ENCODE measurements around the gene MUC13.

MUC13 gene

DNA sequence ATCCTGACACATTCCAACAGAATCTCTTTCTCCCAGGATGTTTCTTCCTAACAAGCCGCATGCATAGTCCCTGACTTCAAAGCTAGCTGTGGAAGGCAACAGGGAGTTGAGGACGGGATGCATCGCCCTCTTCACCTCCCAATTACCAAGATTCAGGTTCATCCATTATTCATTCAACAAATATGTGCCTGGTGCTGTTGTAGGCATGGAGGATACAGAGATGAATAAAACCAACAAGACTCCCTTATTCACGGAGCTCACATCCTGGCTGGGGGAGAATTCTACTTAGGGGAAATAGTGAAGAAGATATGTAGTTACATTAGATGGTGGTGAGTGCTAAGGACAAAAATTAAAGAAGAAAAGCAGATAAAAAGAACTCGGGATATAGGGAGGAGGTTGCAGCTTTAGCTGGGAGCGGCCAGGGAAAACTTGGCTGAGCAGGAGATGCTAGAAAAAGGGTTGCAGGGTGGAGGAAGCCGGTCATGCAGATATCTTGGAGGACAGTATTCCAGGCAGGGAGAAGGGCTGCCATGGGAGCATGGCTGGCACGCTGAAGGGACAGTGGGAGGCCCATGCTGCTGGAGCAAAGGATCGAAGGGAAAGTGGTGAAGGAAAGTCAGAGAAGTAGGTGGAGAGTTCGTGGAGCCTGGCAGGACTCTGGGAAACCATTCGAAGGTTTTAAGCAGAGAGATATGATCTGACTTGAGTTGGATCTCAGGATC is 52.4 kb downstream of the MUC13 start (continued):
- TF ChIP-seq, protein P1, sequence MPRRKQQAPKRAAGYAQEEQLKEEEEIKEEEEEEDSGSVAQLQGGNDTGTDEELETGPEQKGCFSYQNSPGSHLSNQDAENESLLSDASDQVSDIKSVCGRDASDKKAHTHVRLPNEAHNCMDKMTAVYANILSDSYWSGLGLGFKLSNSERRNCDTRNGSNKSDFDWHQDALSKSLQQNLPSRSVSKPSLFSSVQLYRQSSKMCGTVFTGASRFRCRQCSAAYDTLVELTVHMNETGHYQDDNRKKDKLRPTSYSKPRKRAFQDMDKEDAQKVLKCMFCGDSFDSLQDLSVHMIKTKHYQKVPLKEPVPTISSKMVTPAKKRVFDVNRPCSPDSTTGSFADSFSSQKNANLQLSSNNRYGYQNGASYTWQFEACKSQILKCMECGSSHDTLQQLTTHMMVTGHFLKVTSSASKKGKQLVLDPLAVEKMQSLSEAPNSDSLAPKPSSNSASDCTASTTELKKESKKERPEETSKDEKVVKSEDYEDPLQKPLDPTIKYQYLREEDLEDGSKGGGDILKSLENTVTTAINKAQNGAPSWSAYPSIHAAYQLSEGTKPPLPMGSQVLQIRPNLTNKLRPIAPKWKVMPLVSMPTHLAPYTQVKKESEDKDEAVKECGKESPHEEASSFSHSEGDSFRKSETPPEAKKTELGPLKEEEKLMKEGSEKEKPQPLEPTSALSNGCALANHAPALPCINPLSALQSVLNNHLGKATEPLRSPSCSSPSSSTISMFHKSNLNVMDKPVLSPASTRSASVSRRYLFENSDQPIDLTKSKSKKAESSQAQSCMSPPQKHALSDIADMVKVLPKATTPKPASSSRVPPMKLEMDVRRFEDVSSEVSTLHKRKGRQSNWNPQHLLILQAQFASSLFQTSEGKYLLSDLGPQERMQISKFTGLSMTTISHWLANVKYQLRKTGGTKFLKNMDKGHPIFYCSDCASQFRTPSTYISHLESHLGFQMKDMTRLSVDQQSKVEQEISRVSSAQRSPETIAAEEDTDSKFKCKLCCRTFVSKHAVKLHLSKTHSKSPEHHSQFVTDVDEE (CRISPR knock-in tag; IDR thresholded peaks at IDR 0.05) = no peak

- peak; percentile 8; the same call in 2 of the 3 replicates for ATAC-seq
- no peak for TF ChIP-seq CSDC2 (CRISPR knock-in tag; IDR thresholded peaks at IDR 0.05)
- no peak for TF ChIP-seq GLIS3 (CRISPR knock-in tag; IDR thresholded peaks at IDR 0.05)
- TF ChIP-seq, protein P2, sequence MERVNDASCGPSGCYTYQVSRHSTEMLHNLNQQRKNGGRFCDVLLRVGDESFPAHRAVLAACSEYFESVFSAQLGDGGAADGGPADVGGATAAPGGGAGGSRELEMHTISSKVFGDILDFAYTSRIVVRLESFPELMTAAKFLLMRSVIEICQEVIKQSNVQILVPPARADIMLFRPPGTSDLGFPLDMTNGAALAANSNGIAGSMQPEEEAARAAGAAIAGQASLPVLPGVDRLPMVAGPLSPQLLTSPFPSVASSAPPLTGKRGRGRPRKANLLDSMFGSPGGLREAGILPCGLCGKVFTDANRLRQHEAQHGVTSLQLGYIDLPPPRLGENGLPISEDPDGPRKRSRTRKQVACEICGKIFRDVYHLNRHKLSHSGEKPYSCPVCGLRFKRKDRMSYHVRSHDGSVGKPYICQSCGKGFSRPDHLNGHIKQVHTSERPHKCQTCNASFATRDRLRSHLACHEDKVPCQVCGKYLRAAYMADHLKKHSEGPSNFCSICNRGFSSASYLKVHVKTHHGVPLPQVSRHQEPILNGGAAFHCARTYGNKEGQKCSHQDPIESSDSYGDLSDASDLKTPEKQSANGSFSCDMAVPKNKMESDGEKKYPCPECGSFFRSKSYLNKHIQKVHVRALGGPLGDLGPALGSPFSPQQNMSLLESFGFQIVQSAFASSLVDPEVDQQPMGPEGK (CRISPR knock-in tag; IDR thresholded peaks at IDR 0.05; ENCODE audit: borderline replicate concordance) = no peak
- TF ChIP-seq, protein P3, sequence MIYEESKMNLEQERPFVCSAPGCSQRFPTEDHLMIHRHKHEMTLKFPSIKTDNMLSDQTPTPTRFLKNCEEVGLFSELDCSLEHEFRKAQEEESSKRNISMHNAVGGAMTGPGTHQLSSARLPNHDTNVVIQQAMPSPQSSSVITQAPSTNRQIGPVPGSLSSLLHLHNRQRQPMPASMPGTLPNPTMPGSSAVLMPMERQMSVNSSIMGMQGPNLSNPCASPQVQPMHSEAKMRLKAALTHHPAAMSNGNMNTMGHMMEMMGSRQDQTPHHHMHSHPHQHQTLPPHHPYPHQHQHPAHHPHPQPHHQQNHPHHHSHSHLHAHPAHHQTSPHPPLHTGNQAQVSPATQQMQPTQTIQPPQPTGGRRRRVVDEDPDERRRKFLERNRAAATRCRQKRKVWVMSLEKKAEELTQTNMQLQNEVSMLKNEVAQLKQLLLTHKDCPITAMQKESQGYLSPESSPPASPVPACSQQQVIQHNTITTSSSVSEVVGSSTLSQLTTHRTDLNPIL (CRISPR knock-in tag; IDR thresholded peaks at IDR 0.05; ENCODE audit: low read depth) = no peak
- no peak for TF ChIP-seq ZNF70 (CRISPR knock-in tag; IDR thresholded peaks at IDR 0.05)
- TF ChIP-seq ZFP3 (CRISPR knock-in tag; IDR thresholded peaks at IDR 0.05) = no peak
- TF ChIP-seq TOX (CRISPR knock-in tag; IDR thresholded peaks at IDR 0.05; ENCODE audit: borderline replicate concordance) = no peak
- TF ChIP-seq, protein P1 (CRISPR knock-in tag; IDR thresholded peaks at IDR 0.05) = no peak
These were observed 55.2 kb downstream of the MUC13 start for GRCh38 chr3:124879337-124879680.

DNA sequence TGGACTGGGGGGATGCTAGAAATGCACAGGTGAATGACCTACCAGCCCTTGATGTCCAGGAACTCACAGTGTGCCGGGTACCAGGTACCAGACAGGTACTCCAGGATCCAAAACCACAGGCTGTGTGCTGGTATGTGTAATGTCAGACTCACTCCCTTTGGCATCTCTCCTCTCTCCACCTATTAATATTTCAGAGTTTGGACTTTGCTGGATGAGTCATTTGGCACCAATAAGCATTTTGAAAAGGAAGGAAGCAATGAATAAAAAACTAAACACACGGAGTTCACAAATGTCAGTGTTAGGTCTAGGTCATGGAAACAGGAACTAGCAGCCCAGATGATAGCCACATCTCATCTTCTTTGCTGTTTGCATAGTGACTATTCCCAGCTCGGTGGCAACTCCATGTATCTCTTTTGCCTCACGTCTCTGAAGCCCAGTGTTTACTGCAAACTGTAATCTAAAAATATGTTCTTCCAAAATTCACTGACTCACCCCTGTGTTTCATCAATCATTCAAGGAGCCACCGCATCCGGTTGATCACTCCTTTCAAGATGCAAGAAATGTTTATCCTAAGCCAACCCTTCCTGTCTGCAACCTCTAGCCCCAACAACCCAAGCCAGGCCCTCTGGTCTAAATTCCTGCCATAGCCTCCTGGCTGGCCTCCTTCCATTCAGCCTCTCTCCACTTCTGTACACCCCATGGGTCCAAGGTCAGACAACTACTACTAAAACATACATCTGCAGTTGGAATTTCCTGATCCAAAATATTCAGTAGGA is 55.8 kb downstream of the MUC13 start:
- TF ChIP-seq CSDC2 (CRISPR knock-in tag; IDR thresholded peaks at IDR 0.05) (no peak), TCF4 (CRISPR knock-in tag; IDR thresholded peaks at IDR 0.05; ENCODE audit: borderline replicate concordance) (no peak), GLIS3 (CRISPR knock-in tag; IDR thresholded peaks at IDR 0.05) (no peak), SNAI2 (CRISPR knock-in tag; IDR thresholded peaks at IDR 0.05) (no peak), ZNF8 (CRISPR knock-in tag; IDR thresholded peaks at IDR 0.05) (no peak), ZFP3 (CRISPR knock-in tag; IDR thresholded peaks at IDR 0.05) (peak; percentile 47; the same call in 1 of the 2 replicates), PPARA (CRISPR knock-in tag; IDR thresholded peaks at IDR 0.05; ENCODE audit: borderline replicate concordance) (no peak), ISL1 (CRISPR knock-in tag; IDR thresholded peaks at IDR 0.05) (peak; percentile 27), OSR1 (CRISPR knock-in tag; IDR thresholded peaks at IDR 0.05) (no peak), ESRRG (CRISPR knock-in tag; IDR thresholded peaks at IDR 0.05) (no peak)
- TF ChIP-seq, protein P1 (CRISPR knock-in tag; IDR thresholded peaks at IDR 0.05) = no peak
- peak; percentile 92 for ATAC-seq
